Fibroblast of lung (primary cell): ENCODE data around the gene ZNF84.

Experiments
- CTCF ChIP-seq, 2 donors: IDR thresholded peaks in 1 of 2; conservative IDR thresholded peaks in 1 of 2; 1 replicate in 1 of 2; 2 replicates in 1 of 2; pipeline ENCODE4 v1.5.1; 2011 to 2012; ENCODE audit warnings: low read length in 2 of 2, control low read depth in 1 of 2, inconsistent platforms in 1 of 2, low read depth in 1 of 2, mild to moderate bottlenecking in 1 of 2
- EZH2 ChIP-seq: IDR thresholded peaks from 2 replicates; pipeline ENCODE4 v1.5.1; 2012; ENCODE audit warnings: low read length, control low read depth, mild to moderate bottlenecking; ENCODE audit errors: missing control alignments

DNA sequence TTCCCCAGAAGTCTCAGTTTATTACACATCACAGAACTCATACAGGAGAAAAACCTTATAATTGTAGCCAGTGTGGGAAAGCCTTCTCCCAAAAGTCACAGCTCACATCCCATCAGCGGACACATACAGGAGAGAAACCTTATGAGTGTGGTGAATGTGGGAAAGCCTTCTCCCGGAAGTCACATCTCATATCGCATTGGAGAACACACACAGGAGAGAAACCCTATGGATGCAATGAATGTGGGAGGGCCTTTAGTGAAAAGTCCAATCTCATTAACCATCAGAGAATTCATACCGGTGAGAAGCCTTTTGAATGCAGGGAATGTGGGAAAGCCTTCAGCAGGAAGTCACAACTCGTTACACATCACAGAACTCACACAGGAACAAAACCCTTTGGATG lies 20.1 kb downstream of the ZNF84 start:
- TF ChIP-seq EZH2 (no peak), CTCF (conservative IDR thresholded peaks at IDR 0.05 in 1 of 2, IDR thresholded peaks at IDR 0.05 in 1 of 2; ENCODE audit: low read depth in 1 of 2, low read length in 2 of 2) (no peak)
